GM23248 (cell line): Measurements from ENCODE around the gene QRICH2. TPM values are rescaled to one million over a fixed set of nuclear protein-coding genes. Genes with fewer than 3 reads are reported as not detected.

Source experiments
- DNase-seq: peaks from one replicate; pipeline ENCODE4 v3.0.0-alpha.2; 2015
- H2AFZ ChIP-seq: fragments of 200-600 bp; sonication (generic); 2 replicates; pipeline ENCODE4 v1.6.1; 2016; ENCODE audit warnings: antibody characterized with exemption
- H3F3A ChIP-seq: fragments of 200-600 bp; sonication (generic); 2 replicates; pipeline ENCODE4 v1.6.1; 2016; ENCODE audit warnings: mild to moderate bottlenecking, antibody characterized with exemption, mixed run types; ENCODE audit not compliant: insufficient read depth
- H3K27ac ChIP-seq: fragments of 200-600 bp; sonication (generic); 2 replicates; pipeline ENCODE4 v1.5.1; 2016; ENCODE audit warnings: mild to moderate bottlenecking
- H3K27me3 ChIP-seq: fragments of 200-600 bp; sonication (generic); replicated peaks from 2 replicates; pipeline ENCODE4 v1.6.1; 2016; ENCODE audit warnings: mild to moderate bottlenecking; ENCODE audit not compliant: insufficient read depth
- H3K36me3 ChIP-seq: fragments of 200-600 bp; sonication (generic); 2 replicates; pipeline ENCODE4 v1.6.1; 2016; ENCODE audit warnings: low read depth, mild to moderate bottlenecking
- H3K4me1 ChIP-seq: fragments of 200-600 bp; sonication (generic); 2 replicates; pipeline ENCODE4 v1.6.1; 2016; ENCODE audit warnings: mild to moderate bottlenecking; ENCODE audit not compliant: insufficient read depth
- H3K4me2 ChIP-seq: fragments of 200-600 bp; sonication (generic); one replicate; pipeline ENCODE4 v1.6.1; 2016; ENCODE audit warnings: mild to moderate bottlenecking; ENCODE audit not compliant: unreplicated experiment
- H3K4me3 ChIP-seq: fragments of 200-600 bp; sonication (generic); 2 replicates; pipeline ENCODE4 v1.5.1; 2016; ENCODE audit warnings: mild to moderate bottlenecking
- H3K79me2 ChIP-seq: fragments of 200-600 bp; sonication (generic); 2 replicates; pipeline ENCODE4 v1.6.1; 2016; ENCODE audit warnings: mild to moderate bottlenecking; ENCODE audit not compliant: insufficient read depth
- H3K9ac ChIP-seq: fragments of 200-600 bp; sonication (generic); 2 replicates; pipeline ENCODE4 v1.6.1; 2016; ENCODE audit warnings: mild to moderate bottlenecking
- H3K9me2 ChIP-seq: fragments of 200-600 bp; sonication (generic); 2 replicates; pipeline ENCODE4 v1.6.1; 2016; ENCODE audit warnings: mixed run types, mild to moderate bottlenecking, moderate library complexity; ENCODE audit not compliant: insufficient read depth
- H3K9me3 ChIP-seq: fragments of 200-600 bp; sonication (generic); one replicate; pipeline ENCODE4 v1.6.1; 2017; ENCODE audit warnings: low read depth
- H4K20me1 ChIP-seq: fragments of 200-600 bp; sonication (generic); 2 replicates; pipeline ENCODE4 v1.6.0; 2016; ENCODE audit not compliant: insufficient read depth
- EZH2 ChIP-seq: fragments of 200-600 bp; sonication (generic); IDR thresholded peaks from 2 replicates; pipeline ENCODE4 v1.6.1; 2018; ENCODE audit warnings: antibody characterized with exemption, mild to moderate bottlenecking; ENCODE audit not compliant: insufficient read depth, poor library complexity, severe bottlenecking
- EZH2phosphoT487 ChIP-seq: fragments of 200-600 bp; sonication (generic); IDR thresholded peaks from 2 replicates; pipeline ENCODE4 v1.6.1; 2018; ENCODE audit warnings: antibody characterized with exemption, moderate library complexity, mild to moderate bottlenecking, low read depth; ENCODE audit not compliant: insufficient read depth
- WGBS, 2 experiments: methylation state at CpG; one replicate each; pipeline ENCODE4 v1.1.6; 2015 to 2017; ENCODE audit warnings: low lambda C conversion rate in 2 of 2, low coverage in 1 of 2; ENCODE audit errors: missing lambda C conversion rate in 2 of 2; 5-methylcytosine and 5-hydroxymethylcytosine counted together
- in situ Hi-C: fragments of 300-500 bp; cut with MboI; formaldehyde crosslinking; loops from 2 replicates; pipeline ENCODE4 v1.15.0; 2020
- polyA plus RNA-seq: library from polyadenylated mRNA; unstranded; fragments of >200 nt; fragmentation: Nextera tagmentation; extraction: Ambion mirVana; gene quantifications from 2 replicates; pipeline ENCODE4 v1.2.1, GENCODE V29; 2016
- total RNA-seq: library from RNA; depleted of rRNA; stranded (reverse); fragments of >200 nt; shearing (Covaris generic); gene quantifications from 2 replicates; pipeline ENCODE4 v1.2.3, GENCODE V29; 2014

Gene QRICH2
- total and polyA plus RNA-seq, 2 experiments from 2014 or later = 1.3 to 4.0 TPM

DNA sequence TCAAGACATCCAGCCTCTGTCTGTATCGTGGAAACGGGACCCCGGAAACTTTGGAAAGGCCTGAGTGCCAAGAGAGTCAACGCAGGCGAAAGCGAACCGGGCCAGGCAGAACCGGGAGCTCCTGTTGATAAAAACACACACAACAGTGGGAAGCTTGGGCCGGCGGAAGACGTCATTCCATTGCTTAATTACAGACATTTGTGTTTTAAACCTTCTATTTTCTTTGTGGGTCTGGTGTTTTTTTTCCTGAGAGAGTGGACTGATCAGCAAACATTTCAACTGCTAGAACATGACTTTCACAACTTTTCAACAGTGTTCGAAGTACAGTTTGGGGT lies 66.9 kb downstream of the QRICH2 start:
- 11 to 12% methylated on average over 12 of the region's 12 CpGs for WGBS, 2 experiments
- Histone ChIP-seq H3K27me3 (peaks cover 37% of the 10 kb centered on the region), H3K9ac (peak overlapping the region; percentile 45), H3F3A (peaks cover 8% of the 10 kb centered on the region; the same call in 1 of the 2 replicates), H2AFZ (peak overlapping the region; percentile 93), H3K9me3 (no peaks in the 10 kb centered on the region), H3K79me2 (no peaks in the 10 kb centered on the region), H4K20me1 (no peaks in the 10 kb centered on the region), H3K4me1 (no peaks in the 10 kb centered on the region), H3K4me3 (peak overlapping the region; percentile 73), H3K36me3 (no peaks in the 10 kb centered on the region), H3K4me2 (peak overlapping the region; percentile 87), H3K9me2 (no peaks in the 10 kb centered on the region), H3K27ac (no peak overlapping the region)
- in situ Hi-C loops = no loop called here
- TF ChIP-seq EZH2 = peak; percentile 65
- TF ChIP-seq EZH2phosphoT487 = no peak
- DNase-seq = peak; percentile 40

DNA sequence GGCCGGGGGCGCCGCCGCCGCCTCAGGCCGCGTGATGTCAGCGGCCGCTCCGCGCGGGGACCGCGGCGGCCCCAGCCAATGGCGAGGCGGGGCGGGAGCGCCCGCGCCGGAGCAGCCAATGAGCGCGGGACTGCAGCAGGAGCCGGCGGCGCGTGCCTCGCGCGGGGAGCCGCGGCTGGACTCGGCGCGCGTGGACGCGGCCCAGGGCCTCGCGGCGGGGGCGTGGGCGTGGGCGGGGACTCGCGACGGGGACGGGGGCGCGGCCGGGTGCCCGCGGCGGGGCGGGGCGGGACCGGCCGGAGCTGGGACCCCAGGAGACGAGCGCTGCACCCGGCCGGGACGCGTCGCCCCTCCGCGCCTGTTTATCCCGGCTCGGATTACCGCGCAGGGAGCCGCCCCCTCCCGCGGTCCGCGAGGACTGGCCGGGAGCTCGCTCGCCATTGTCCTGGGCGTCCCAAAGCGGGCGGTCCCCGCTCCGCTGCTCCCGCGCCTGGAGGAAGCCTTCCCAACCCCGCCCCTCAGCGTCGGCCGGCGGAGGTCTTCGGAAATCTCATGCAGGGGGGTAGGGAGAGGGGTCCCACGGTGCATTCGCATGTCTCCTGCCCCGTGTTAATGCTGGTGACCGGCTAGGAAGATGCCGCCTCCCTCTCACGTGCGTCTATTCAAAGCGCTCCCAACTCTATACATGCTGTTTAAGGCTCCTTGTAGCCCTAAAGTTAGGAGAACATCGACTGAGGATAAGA lies 67.4 kb downstream of the QRICH2 start, which contains the start of gene RNF157:
Gene RNF157, minus strand, starts transcription at position 33 of the 743 bp plus-strand sequence. CDS start 253 bp downstream, outside the sequence.
- H3K79me2 ChIP-seq = no peaks in the 10 kb centered on the region
- peaks cover 37% of the 10 kb centered on the region for H3K27me3 ChIP-seq
- no peaks in the 10 kb centered on the region for H3K4me1 ChIP-seq
- H4K20me1 ChIP-seq = no peaks in the 10 kb centered on the region
- H3K27ac ChIP-seq = no peak within 1 kb of the TSS
- in situ Hi-C loops = no loop called here
- peaks cover 8% of the 10 kb centered on the region; the same call in 1 of the 2 replicates for H3F3A ChIP-seq
- no peaks in the 10 kb centered on the region for H3K9me2 ChIP-seq
- no peaks in the 10 kb centered on the region for H3K9me3 ChIP-seq
- H3K36me3 ChIP-seq = no peaks in the 10 kb centered on the region
- WGBS, 2 experiments = 1 to 3% methylated on average over 52 to 84 of the region's 102 CpGs
- H2AFZ ChIP-seq = peak within 1 kb of the TSS; percentile 93
- DNase-seq = peak; percentile 66
- H3K4me3 ChIP-seq = peak within 1 kb of the TSS; percentile 73
- TF ChIP-seq EZH2phosphoT487 (no peak), EZH2 (peak; percentile 88)
- H3K4me2 ChIP-seq = peak within 1 kb of the TSS; percentile 87
- peak within 1 kb of the TSS; percentile 45 for H3K9ac ChIP-seq

DNA sequence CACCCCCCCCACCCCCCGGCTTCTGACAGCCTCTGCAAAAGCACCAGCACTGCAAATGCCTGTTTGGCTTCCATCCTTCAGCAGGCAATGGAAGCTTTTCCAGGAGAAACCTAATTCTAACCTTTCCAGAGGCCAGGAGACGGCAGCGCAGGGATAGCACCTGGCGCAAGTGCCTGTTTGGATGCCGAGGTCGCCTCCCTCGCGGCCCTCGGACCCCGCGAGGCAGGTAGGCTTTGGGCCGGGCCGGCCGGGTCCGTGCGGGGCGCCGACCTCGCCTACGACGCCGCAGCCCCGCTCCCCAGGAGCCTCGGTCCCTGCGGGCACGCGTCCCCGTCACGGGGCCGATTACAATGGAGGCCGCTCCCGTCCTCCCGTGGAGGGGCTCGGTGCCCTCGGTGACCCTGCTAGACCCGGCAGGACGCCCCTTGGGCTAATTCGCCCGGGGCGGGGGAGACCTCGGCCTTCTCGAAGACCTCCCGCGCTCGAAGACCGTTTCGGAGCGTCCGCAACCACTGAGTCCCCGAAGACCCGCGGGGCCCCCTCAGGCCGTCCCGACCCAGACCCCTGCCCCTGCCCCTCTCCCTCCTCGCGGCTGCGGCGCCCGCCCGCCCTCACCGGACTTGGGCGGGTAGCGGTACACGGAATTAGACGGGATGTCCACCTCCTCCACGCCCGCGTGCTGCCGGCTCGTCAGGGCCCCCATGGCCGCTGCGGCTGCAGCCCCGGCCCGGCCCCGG lies 68.4 kb downstream of the QRICH2 start:
- H3K4me2 ChIP-seq = no peak overlapping the region
- in situ Hi-C loops = no loop called here
- 0 out of 2 replicates have a peak, but pooled peaks have one; percentile 64 for TF ChIP-seq EZH2phosphoT487
- peak; percentile 87 for TF ChIP-seq EZH2
- H3K4me1 ChIP-seq = no peaks in the 10 kb centered on the region
- H3K9me3 ChIP-seq = no peaks in the 10 kb centered on the region
- peak overlapping the region; percentile 68; the same call in 1 of the 2 replicates for H2AFZ ChIP-seq
- peaks cover 8% of the 10 kb centered on the region; the same call in 1 of the 2 replicates for H3F3A ChIP-seq
- peak overlapping the region; percentile 43 for H3K4me3 ChIP-seq
- no peaks in the 10 kb centered on the region for H3K79me2 ChIP-seq
- WGBS, 2 experiments = 6 to 8% methylated on average over 25 to 39 of the region's 75 CpGs
- no peaks in the 10 kb centered on the region for H4K20me1 ChIP-seq
- peaks cover 37% of the 10 kb centered on the region for H3K27me3 ChIP-seq
- DNase-seq = peak; percentile 16
- H3K9me2 ChIP-seq = no peaks in the 10 kb centered on the region
- no peaks in the 10 kb centered on the region for H3K36me3 ChIP-seq
- no peak overlapping the region for H3K9ac ChIP-seq
- no peak overlapping the region for H3K27ac ChIP-seq

DNA sequence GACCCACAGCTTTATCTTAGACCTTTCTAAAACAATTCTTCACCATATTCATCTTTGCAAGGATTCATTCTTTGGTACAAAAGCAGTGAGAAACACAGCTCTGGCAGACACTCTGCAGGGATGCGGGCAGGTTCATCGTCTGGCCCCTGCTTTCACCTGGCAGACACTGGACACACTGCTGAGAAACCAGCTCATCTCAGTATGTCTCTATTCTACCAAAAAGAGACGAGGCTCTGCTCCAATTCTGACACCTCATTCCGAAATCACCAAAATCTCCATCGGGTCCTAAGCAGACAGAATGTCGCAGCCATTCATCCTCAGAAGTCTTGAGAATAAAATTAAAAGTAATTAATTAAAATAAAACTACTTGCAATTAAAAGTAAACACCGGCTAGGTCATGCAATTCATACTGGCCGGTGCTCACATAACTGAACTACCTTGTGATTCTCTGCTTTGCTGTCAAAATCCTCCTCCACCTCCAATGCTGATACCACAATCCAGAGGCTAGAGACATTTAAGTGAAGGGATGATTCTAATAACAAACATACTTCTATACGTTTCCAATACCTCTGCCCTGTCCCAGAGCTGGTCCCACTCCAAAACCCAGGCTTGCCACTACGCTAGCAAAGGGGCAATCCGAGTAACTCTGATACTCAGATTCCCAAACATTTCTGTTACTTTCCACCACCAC lies 69.1 kb downstream of the QRICH2 start:
- Histone ChIP-seq H3K27ac (no peak overlapping the region), H3K36me3 (no peaks in the 10 kb centered on the region), H4K20me1 (no peaks in the 10 kb centered on the region), H3K4me2 (no peak overlapping the region), H2AFZ (no peak overlapping the region), H3K79me2 (no peaks in the 10 kb centered on the region), H3K9ac (no peak overlapping the region), H3K4me1 (no peaks in the 10 kb centered on the region), H3K9me3 (no peaks in the 10 kb centered on the region), H3F3A (peaks cover 8% of the 10 kb centered on the region; the same call in 1 of the 2 replicates), H3K27me3 (peaks cover 37% of the 10 kb centered on the region), H3K9me2 (no peaks in the 10 kb centered on the region), H3K4me3 (no peak overlapping the region)
- in situ Hi-C loops = no loop called here
- 38 to 45% methylated on average over 11 of the region's 11 CpGs for WGBS, 2 experiments
- DNase-seq = no peak
- TF ChIP-seq EZH2phosphoT487 (no peak), EZH2 (no peak)
